GM21576 (cell line): ENCODE results near the gene TRMT112.

Source experiments
- ATAC-seq: cut with Tn5 transposase; IDR thresholded peaks from one replicate; pipeline ENCODE4 v1.9.1; 2021; ENCODE audit warnings: mild to moderate bottlenecking, moderate library complexity; ENCODE audit not compliant: unreplicated experiment

TRMT112 gene

GRCh38 chr11:64352099-64352994 lies 35.0 kb upstream of the TRMT112 start:
- ATAC-seq: no peak

GRCh38 chr11:64351136-64351631 lies 33.8 kb upstream of the TRMT112 start:
- no peak for ATAC-seq

GRCh38 chr11:64349404-64349803 lies 32.0 kb upstream of the TRMT112 start:
- no peak for ATAC-seq

- ATAC-seq: no peak
These were observed 31.6 kb upstream of the TRMT112 start for GRCh38 chr11:64349025-64349387.

- no peak for ATAC-seq
These were observed 31.1 kb upstream of the TRMT112 start for GRCh38 chr11:64348383-64349024.

- ATAC-seq: no peak
These were observed 30.0 kb upstream of the TRMT112 start for GRCh38 chr11:64347193-64347867.

GRCh38 chr11:64344787-64345186 lies 27.4 kb upstream of the TRMT112 start:
- ATAC-seq: no peak

- ATAC-seq: no peak
These were observed 26.6 kb upstream of the TRMT112 start for GRCh38 chr11:64343767-64344559.

- ATAC-seq: no peak
These were observed 25.7 kb upstream of the TRMT112 start for GRCh38 chr11:64342869-64343745.

- ATAC-seq: peak; percentile 43
These were observed 24.8 kb upstream of the TRMT112 start for GRCh38 chr11:64341851-64342791.

- ATAC-seq: no peak
These were observed 24.1 kb upstream of the TRMT112 start for GRCh38 chr11:64341429-64341828.

- peak; percentile 33 for ATAC-seq
These were observed 23.4 kb upstream of the TRMT112 start for GRCh38 chr11:64340671-64341335.

- ATAC-seq: peak; percentile 49
These were observed 22.5 kb upstream of the TRMT112 start, which contains the start of gene CCDC88B for GRCh38 chr11:64339754-64340408. Gene CCDC88B, plus strand, starts transcription at chr11:64340204. Its CDS starts 63 bp downstream, at chr11:64340267.

GRCh38 chr11:64339286-64339685 lies 21.9 kb upstream of the TRMT112 start:
- no peak for ATAC-seq

- no peak for ATAC-seq
These were observed 21.4 kb upstream of the TRMT112 start for GRCh38 chr11:64338716-64339115.

GRCh38 chr11:64337538-64338249 lies 20.3 kb upstream of the TRMT112 start:
- ATAC-seq: no peak
